Measurements from ENCODE around the gene DCLK1.

Gene DCLK1

GRCh38 chr13:35727881-35728280 lies 403.3 kb downstream of the DCLK1 start:
- TF ChIP-seq POLR2A (IDR thresholded peaks at IDR 0.05; ENCODE audit: low read depth, low read length), result no peak
- DNase-seq (ENCODE audit: insufficient read length, low spot score) (no peak), FAIRE-seq (no peak)

GRCh38 chr13:35724446-35724845 lies 406.7 kb downstream of the DCLK1 start:
- FAIRE-seq (no peak), DNase-seq (ENCODE audit: insufficient read length, low spot score) (no peak)
- no peak for TF ChIP-seq POLR2A (IDR thresholded peaks at IDR 0.05; ENCODE audit: low read depth, low read length)

GRCh38 chr13:35723821-35724220 lies 407.4 kb downstream of the DCLK1 start:
- no peak for TF ChIP-seq POLR2A (IDR thresholded peaks at IDR 0.05; ENCODE audit: low read depth, low read length)
- DNase-seq (ENCODE audit: insufficient read length, low spot score) (no peak), FAIRE-seq (no peak)

- DNase-seq (ENCODE audit: insufficient read length, low spot score) (no peak), FAIRE-seq (no peak)
- TF ChIP-seq POLR2A (IDR thresholded peaks at IDR 0.05; ENCODE audit: low read depth, low read length), result no peak
Measured at GRCh38 chr13:35723053-35723461, 408.1 kb downstream of the DCLK1 start.

GRCh38 chr13:35722458-35723052 lies 408.6 kb downstream of the DCLK1 start:
- FAIRE-seq (no peak), DNase-seq (ENCODE audit: insufficient read length, low spot score) (no peak)
- no peak for TF ChIP-seq POLR2A (IDR thresholded peaks at IDR 0.05; ENCODE audit: low read depth, low read length)

- peak; percentile 47 for DNase-seq (ENCODE audit: insufficient read length, low spot score)
- no peak for FAIRE-seq
Measured at GRCh38 chr13:35720690-35721554, 410.3 kb downstream of the DCLK1 start.

GRCh38 chr13:35720290-35720689 lies 410.9 kb downstream of the DCLK1 start:
- no peak for DNase-seq (ENCODE audit: insufficient read length, low spot score)
- TF ChIP-seq POLR2A (IDR thresholded peaks at IDR 0.05; ENCODE audit: low read depth, low read length), result no peak
- FAIRE-seq, result no peak

More at GRCh38 chr13:35720690-35721554, 410.3 kb downstream of the DCLK1 start:
- TF ChIP-seq POLR2A (IDR thresholded peaks at IDR 0.05; ENCODE audit: low read depth, low read length), result no peak

Data from H54 (cell line).